Stimulated activated CD4-positive, alpha-beta T cell treated with anti-CD3 and anti-CD28 coated beads, Interleukin-2, amount 100 ng/mL, for 48 hours (primary cell): Measurements from ENCODE around the gene SPTBN5.

Experiments
- DNase-seq, 2 donors: peaks; one replicate each; pipeline ENCODE4 v3.0.0-alpha.2; 2020

Gene SPTBN5

GRCh38 chr15:41862515-41863116 is 31.2 kb downstream of the SPTBN5 start:
- no peak for DNase-seq

GRCh38 chr15:41861736-41862356 is 32.0 kb downstream of the SPTBN5 start:
- no peak for DNase-seq

- no peak for DNase-seq
These were observed 33.6 kb downstream of the SPTBN5 start for GRCh38 chr15:41860049-41860828.

GRCh38 chr15:41858756-41859155 is 35.1 kb downstream of the SPTBN5 start:
- DNase-seq, result no peak

DNA sequence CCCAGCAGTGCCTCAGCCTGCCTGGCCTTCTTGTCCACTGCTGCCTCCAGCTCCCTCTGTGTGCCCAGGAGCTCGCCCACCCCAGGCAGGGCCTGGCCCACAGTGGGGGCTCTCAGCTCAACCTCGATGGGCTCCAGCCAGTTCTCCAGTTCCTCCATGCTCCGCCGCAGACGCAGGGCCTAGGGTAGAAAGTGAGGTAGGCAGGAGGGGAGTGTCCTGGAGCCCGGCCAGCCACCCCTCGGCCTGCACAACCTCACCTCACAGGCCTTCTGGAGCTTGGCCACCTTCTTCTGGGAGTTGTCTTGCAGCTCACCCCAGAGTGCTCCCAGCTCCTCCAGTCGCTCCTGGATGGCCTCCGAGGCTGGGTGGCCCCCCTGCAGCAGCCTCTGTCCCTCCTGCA is 36.5 kb downstream of the SPTBN5 start:
- no peak for DNase-seq

DNA sequence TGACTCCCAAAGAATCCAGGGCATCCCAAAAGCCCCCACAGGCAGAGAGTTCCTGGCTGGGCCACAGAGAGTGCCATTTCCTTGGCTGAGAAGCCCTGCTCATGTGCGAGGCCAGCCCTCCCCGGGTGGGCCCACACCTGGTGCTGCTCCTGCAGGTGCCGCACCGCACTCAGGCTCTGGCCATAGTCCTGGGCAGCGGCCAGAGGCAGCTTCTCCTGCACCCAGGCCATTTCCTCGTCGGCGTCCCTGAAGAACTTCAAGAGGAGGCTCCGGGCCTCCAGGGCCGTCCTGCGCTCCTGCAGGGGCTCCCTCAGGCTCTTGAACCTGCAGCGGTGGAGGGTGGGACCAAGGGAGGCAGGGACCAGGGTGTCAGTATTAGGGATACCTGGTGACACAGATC is 37.1 kb downstream of the SPTBN5 start:
- DNase-seq, result no peak

- DNase-seq, result no peak
These were observed 37.6 kb downstream of the SPTBN5 start for GRCh38 chr15:41856262-41856661.

DNA sequence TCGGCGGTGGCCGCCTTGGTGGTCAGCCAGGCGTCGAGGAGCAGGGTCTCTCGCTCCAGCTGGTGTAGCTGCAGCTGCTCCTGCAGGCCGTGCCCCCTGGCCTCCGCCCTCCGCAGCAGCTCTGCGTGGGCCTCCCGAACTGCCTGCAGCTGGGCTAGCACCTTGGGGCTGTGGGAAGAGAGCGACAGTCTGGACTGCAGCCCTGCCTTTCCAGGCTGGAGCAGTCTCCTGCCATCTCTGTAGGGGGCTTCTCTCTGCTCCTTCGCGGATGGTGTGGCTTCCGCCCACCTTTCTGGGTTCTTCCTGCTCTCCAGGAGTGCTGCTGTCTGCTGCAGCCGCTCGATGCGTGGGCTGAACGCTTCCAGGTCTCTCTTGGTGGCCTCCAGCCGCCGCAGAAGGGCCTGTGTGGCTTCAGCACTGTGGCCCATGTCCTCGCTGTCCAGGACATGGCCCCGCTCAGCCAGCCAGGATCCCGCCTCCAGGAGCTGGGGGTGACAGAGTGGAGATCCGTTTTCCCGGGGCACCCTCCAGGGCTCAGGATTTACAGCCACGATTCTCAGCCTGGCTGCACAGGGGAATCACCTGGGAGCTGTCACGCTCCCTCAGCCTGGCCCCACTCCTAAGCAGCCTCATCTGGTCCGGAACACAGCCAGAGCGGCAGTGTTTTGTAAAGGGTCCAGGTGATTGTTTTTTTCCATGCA is 38.4 kb downstream of the SPTBN5 start:
- no peak for DNase-seq

GRCh38 chr15:41854443-41854842 is 39.4 kb downstream of the SPTBN5 start:
- DNase-seq, result no peak

GRCh38 chr15:41853831-41854230 is 40.0 kb downstream of the SPTBN5 start:
- DNase-seq, result no peak

DNA sequence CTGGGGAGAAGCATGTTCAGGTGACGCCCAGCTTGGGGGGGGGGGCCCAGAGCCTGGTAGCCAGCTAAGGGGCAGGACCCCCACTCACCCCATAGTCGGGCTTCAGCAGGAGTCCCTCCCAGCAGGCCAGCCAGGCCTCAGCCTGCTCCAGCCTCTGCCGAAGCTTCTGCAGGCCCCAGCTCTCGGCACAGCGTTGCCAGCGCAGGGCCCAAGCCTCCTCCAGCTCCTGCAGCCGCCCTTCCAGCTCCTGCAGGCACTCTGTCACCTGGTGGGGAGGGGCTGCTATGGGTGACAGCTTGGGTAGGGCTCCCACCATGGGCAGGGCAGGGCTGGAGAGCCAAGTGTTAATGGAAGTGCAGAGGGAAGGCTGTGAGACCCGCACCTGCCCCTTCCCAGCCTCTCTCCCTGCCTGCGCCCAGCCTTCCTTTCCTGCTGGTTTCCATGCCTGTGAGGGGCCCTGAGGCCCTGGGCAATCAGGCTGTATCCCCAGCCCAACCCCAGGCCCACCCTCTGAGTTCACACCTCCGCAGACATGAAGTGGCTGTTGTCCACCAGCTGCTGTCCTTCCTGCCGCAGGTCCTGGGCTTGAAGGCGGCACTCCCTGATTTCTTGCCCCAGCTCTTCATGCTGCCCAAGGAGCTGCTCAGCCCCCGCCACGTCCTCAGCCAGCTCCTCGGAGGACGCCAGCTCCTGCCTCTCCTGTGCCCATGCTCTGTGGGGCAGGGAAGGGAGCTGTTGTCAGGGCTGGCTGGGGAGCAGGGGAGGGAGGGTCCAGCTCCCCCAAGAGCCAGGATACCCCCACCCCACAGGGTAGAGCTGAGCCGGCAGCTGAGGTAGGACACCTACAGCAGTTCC is 40.9 kb downstream of the SPTBN5 start:
- DNase-seq, result no peak

GRCh38 chr15:41851755-41852370 is 42.0 kb downstream of the SPTBN5 start:
- DNase-seq, result no peak

GRCh38 chr15:41851167-41851523 is 42.7 kb downstream of the SPTBN5 start:
- no peak for DNase-seq

GRCh38 chr15:41850482-41851166 is 43.2 kb downstream of the SPTBN5 start:
- no peak for DNase-seq

DNA sequence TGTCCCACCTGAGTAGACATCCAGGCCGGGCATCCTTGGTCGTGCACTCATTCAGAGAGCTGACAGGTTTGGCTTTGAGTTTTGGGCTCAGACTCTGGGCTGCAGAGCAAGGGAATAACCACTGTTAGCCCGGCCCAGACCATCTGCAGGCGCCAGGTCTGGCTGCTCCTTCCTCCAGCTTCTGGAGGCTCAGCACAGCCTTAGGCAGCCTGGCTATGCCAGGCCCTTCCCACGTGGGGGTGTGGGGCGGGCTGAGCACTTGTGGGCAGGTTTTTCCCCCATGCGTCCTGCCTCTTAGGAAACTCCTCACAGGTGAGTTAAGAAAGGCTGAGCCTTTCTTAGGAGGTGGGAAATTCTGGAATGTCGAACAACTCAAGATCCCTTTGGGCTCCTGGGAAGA is 44.0 kb downstream of the SPTBN5 start:
- no peak for DNase-seq

DNA sequence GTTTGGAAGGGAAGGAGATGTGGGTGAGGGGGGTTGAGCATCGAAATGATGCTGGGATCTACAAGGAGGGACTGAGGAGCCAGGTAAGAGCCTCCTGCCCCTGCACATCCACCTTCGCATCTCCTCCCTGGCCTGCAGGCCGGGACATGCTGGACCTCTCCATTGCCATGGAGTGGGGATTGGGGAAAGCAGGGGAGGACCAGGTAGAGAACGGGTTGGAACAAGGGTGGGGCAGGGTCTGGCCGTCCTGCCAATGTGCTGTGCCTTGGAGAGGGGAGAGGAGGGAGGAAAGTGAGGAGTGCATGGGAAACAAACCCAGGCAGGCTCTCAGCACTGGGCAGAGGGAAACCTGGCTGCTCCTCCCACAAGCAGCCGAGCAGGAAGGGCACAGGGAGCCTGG is 44.6 kb downstream of the SPTBN5 start:
- DNase-seq, result no peak

GRCh38 chr15:41848631-41849030 is 45.2 kb downstream of the SPTBN5 start:
- DNase-seq, result peak; percentile 36 to 43

- DNase-seq, result no peak
These were observed 45.9 kb downstream of the SPTBN5 start for GRCh38 chr15:41847981-41848380.

DNA sequence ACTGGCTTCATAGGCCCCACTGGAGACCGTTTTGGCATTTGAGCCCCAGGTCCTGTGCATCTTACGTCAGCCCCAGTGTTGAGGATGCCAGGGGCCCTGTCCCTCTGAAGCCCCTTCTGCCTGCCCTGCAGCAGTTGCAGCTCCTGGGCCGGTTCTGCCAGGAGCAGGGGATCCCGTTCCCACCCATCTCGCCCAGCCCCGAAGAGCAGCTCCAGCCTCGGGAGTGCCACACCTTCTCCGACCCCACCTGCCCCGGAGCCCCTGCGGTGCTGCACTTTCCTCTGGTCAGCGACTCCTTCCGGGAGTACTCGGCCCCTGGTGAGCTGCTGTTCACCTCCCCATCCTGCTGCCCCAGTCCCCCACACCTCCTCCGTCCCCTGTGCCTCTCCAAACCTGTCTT is 46.6 kb downstream of the SPTBN5 start:
- no peak for DNase-seq

DNA sequence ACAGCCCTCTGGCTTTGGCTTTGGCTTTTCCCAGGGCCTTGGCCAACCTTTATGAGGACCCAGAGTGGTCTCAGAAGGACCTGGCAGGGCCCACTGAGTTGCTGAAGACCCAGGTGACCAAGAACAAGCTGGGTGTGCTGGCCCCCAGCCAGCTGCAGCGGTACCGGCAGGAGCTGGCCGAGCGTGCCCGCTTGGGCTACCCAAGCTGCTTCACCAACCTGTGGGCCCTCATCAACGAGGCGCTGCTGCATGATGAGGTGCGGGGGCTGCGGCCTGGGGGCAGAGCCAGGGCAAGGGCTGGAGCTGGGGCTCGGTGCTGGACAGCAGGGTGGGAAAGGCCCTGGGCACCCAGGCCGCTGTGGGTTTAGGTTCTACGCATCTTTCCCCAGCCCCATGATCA is 49.0 kb downstream of the SPTBN5 start:
- no peak for DNase-seq

DNA sequence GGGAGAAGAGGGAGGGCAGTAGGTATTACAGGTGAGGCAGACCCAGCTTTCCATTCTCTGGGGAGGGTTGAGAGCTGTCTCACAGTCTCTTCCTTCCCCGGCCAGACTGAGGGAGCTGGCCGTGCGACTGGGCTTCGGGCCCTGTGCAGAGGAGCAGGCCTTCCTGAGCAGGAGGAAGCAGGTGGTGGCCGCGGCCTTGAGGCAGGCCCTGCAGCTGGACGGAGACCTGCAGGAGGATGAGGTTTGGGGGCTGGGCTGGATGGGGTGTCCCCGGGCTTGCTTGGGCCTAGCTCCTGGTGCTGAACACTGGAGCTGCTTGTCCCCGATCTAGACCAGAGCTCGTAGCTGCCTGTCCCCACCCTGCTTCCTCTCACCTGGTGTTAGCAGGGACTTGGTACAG is 50.3 kb downstream of the SPTBN5 start:
- no peak for DNase-seq

GRCh38 chr15:41842229-41842628 is 51.6 kb downstream of the SPTBN5 start:
- DNase-seq, result no peak
